ENCODE data around the gene HIVEP3. TPM values are rescaled to one million over a fixed set of nuclear protein-coding genes. Genes with fewer than 3 reads are reported as not detected.

The HIVEP3 gene
- total and polyA plus RNA-seq, 7 donors: 0.70 to 3.4 (median 2.1) TPM

- no peaks in the 10 kb centered on the region for H3K9me3 ChIP-seq
- peak; percentile 48 to 81 (median 75) for ATAC-seq
- no peak for DNase-seq
- no peak overlapping the region for H3K27ac ChIP-seq
- H3K36me3 ChIP-seq (ENCODE audit: insufficient read depth in 1 of 2, low read depth in 1 of 2): no peaks in the 10 kb centered on the region
- H3K4me1 ChIP-seq: peaks cover 8% of the 10 kb centered on the region
- TF ChIP-seq, protein P1, sequence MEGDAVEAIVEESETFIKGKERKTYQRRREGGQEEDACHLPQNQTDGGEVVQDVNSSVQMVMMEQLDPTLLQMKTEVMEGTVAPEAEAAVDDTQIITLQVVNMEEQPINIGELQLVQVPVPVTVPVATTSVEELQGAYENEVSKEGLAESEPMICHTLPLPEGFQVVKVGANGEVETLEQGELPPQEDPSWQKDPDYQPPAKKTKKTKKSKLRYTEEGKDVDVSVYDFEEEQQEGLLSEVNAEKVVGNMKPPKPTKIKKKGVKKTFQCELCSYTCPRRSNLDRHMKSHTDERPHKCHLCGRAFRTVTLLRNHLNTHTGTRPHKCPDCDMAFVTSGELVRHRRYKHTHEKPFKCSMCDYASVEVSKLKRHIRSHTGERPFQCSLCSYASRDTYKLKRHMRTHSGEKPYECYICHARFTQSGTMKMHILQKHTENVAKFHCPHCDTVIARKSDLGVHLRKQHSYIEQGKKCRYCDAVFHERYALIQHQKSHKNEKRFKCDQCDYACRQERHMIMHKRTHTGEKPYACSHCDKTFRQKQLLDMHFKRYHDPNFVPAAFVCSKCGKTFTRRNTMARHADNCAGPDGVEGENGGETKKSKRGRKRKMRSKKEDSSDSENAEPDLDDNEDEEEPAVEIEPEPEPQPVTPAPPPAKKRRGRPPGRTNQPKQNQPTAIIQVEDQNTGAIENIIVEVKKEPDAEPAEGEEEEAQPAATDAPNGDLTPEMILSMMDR (IDR thresholded peaks at IDR 0.05): no peak
- WGBS, 3 donors: 38 to 45% (median 40%) methylated on average over 10 of the region's 10 CpGs
- peaks cover 0 to 2% (median 0%) of the 10 kb centered on the region in 3 donors for H3K27me3 ChIP-seq (ENCODE audit: insufficient read depth in 3 of 3, low read length in 2 of 3)
- intact Hi-C loops (cut with DNase I): no loop called here
- H3K4me3 ChIP-seq: no peak overlapping the region
Measured at GRCh38 chr1:41456847-41457540, 461.7 kb downstream of the HIVEP3 start.

Other genes with a start within 250 kb of the HIVEP3 start
- gene GUCA2B, start 234.5 kb upstream of the HIVEP3 start, total RNA-seq: not detected
- under 1 TPM in 1 of 3 donors, not detected in 2; 0.06 TPM for gene GUCA2B, start 234.5 kb upstream of the HIVEP3 start, polyA plus RNA-seq
- gene GUCA2A, start 245.8 kb upstream of the HIVEP3 start, total RNA-seq: under 1 TPM in 1 of 4 donors, not detected in 3; 0.44 TPM
- gene GUCA2A, start 245.8 kb upstream of the HIVEP3 start, polyA plus RNA-seq: not detected